Measurements from ENCODE around the gene HLA-DQB2. TPM values are rescaled to one million over a fixed set of nuclear protein-coding genes. Genes with fewer than 3 reads are reported as not detected.

The HLA-DQB2 gene
- polyA plus RNA-seq, 1 donor (not counting 4 experiments of a cell fraction or from before 2014, with no cell fraction given) = not detected

DNA sequence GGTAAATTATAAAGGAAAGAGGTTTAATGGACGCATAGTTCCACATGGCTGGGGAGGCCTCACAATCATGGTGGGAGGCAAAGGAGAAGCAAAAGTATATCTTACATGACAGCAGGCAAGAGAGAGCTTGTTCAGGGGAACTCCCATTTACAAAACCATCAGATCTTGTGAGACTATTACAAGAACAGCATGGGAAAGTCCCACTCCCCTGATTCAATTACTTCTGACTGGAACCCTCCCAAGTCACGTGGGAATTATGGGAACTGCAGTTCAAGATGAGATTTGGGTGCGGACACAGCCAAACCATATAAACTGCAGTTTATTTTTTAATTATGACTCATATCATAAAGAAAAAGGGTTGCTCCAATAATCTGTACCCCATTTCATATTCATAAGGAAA, 44.5 kb downstream of the HLA-DQB2 start:
- Histone ChIP-seq H3K27me3 (ENCODE audit: control insufficient read depth, extremely low read depth, insufficient read depth, low read length) (no peaks in the 10 kb centered on the region), H3K36me3 (ENCODE audit: control insufficient read depth in 2 of 2, extremely low read depth in 1 of 2, insufficient read depth in 2 of 2, low read length in 2 of 2) (no peaks in the 10 kb centered on the region), H3K4me2 (ENCODE audit: control insufficient read depth, extremely low read depth, insufficient read depth, low read depth, low read length) (no peak overlapping the region), H3K27ac (ENCODE audit: control insufficient read depth, insufficient read depth, low read length) (no peak overlapping the region), H3K9ac (ENCODE audit: control insufficient read depth, extremely low read depth, insufficient read depth, low read length) (no peak overlapping the region), H3K79me2 (ENCODE audit: control insufficient read depth, insufficient read depth, low read length) (no peaks in the 10 kb centered on the region), H3K9me3 (ENCODE audit: control insufficient read depth, low read depth, low read length) (no peaks in the 10 kb centered on the region), H4K20me1 (ENCODE audit: control insufficient read depth, extremely low read depth, insufficient read depth, low read length) (no peaks in the 10 kb centered on the region), H3K4me1 (ENCODE audit: control insufficient read depth, extremely low read depth, insufficient read depth, low read length) (no peaks in the 10 kb centered on the region), H3K9me1 (ENCODE audit: control insufficient read depth, extremely low read depth, insufficient read depth, low read length) (no peaks in the 10 kb centered on the region), H2AFZ (ENCODE audit: control insufficient read depth, low read length) (no peak overlapping the region), H3K4me3 (ENCODE audit: control insufficient read depth in 2 of 3, extremely low read depth in 1 of 3, insufficient read depth in 2 of 3, low read depth in 1 of 3, low read length in 3 of 3) (no peak overlapping the region)
- DNase-seq (ENCODE audit: low read depth, low spot score) = no peak
- dilution Hi-C loops (cut with MboI; ENCODE audit: extremely low pct_ligation_motif_present, low sequenced_read_pairs) = no loop called here
- FAIRE-seq = no peak
- TF ChIP-seq EZH2 (IDR thresholded peaks at IDR 0.05; ENCODE audit: low read length) = no peak
- TF ChIP-seq, protein P1, sequence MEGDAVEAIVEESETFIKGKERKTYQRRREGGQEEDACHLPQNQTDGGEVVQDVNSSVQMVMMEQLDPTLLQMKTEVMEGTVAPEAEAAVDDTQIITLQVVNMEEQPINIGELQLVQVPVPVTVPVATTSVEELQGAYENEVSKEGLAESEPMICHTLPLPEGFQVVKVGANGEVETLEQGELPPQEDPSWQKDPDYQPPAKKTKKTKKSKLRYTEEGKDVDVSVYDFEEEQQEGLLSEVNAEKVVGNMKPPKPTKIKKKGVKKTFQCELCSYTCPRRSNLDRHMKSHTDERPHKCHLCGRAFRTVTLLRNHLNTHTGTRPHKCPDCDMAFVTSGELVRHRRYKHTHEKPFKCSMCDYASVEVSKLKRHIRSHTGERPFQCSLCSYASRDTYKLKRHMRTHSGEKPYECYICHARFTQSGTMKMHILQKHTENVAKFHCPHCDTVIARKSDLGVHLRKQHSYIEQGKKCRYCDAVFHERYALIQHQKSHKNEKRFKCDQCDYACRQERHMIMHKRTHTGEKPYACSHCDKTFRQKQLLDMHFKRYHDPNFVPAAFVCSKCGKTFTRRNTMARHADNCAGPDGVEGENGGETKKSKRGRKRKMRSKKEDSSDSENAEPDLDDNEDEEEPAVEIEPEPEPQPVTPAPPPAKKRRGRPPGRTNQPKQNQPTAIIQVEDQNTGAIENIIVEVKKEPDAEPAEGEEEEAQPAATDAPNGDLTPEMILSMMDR (optimal IDR thresholded peaks at IDR 0.05 in 1 of 3, IDR thresholded peaks at IDR 0.05 in 1 of 3, conservative IDR thresholded peaks at IDR 0.05 in 1 of 3; ENCODE audit: extremely low read depth in 1 of 3, insufficient read depth in 2 of 3, low read length in 3 of 3) = no peak

DNA sequence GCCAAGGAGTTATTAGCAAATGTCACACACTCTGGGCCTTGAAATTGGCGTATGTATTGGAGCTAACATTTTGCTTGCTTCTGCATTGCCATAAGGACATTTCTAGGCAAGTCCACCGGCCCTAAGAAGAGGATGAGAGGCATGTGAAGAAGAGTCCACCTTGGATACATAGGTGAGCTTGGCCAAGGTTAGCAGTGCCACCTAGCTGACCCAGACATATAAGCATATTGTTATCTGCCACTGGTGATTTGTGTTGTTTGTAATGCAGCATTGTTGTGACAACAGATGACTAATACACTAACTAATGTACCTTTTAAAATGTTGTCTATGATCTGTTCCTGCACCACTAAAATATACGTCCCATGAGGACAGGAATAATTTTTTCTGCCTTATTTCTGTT, 46.9 kb downstream of the HLA-DQB2 start:
- Histone ChIP-seq H3K4me3 (ENCODE audit: control insufficient read depth in 2 of 3, extremely low read depth in 1 of 3, insufficient read depth in 2 of 3, low read depth in 1 of 3, low read length in 3 of 3) (no peak overlapping the region), H3K27me3 (ENCODE audit: control insufficient read depth, extremely low read depth, insufficient read depth, low read length) (no peaks in the 10 kb centered on the region), H4K20me1 (ENCODE audit: control insufficient read depth, extremely low read depth, insufficient read depth, low read length) (no peaks in the 10 kb centered on the region), H3K4me1 (ENCODE audit: control insufficient read depth, extremely low read depth, insufficient read depth, low read length) (no peaks in the 10 kb centered on the region), H3K79me2 (ENCODE audit: control insufficient read depth, insufficient read depth, low read length) (no peaks in the 10 kb centered on the region), H2AFZ (ENCODE audit: control insufficient read depth, low read length) (no peak overlapping the region), H3K9ac (ENCODE audit: control insufficient read depth, extremely low read depth, insufficient read depth, low read length) (no peak overlapping the region), H3K9me1 (ENCODE audit: control insufficient read depth, extremely low read depth, insufficient read depth, low read length) (no peaks in the 10 kb centered on the region), H3K27ac (ENCODE audit: control insufficient read depth, insufficient read depth, low read length) (no peak overlapping the region), H3K9me3 (ENCODE audit: control insufficient read depth, low read depth, low read length) (no peaks in the 10 kb centered on the region), H3K36me3 (ENCODE audit: control insufficient read depth in 2 of 2, extremely low read depth in 1 of 2, insufficient read depth in 2 of 2, low read length in 2 of 2) (no peaks in the 10 kb centered on the region), H3K4me2 (ENCODE audit: control insufficient read depth, extremely low read depth, insufficient read depth, low read depth, low read length) (no peak overlapping the region)
- dilution Hi-C loops (cut with MboI; ENCODE audit: extremely low pct_ligation_motif_present, low sequenced_read_pairs) = no loop called here
- DNase-seq (ENCODE audit: low read depth, low spot score) = no peak
- TF ChIP-seq, protein P1 (optimal IDR thresholded peaks at IDR 0.05 in 1 of 3, IDR thresholded peaks at IDR 0.05 in 1 of 3, conservative IDR thresholded peaks at IDR 0.05 in 1 of 3; ENCODE audit: extremely low read depth in 1 of 3, insufficient read depth in 2 of 3, low read length in 3 of 3) = no peak
- no peak for TF ChIP-seq EZH2 (IDR thresholded peaks at IDR 0.05; ENCODE audit: low read length)
- no peak for FAIRE-seq
